Head of caudate nucleus (tissue), 42 donors: ENCODE measurements around the gene ARHGAP27.

Source experiments
- DNase-seq, 42 donors: peaks; one replicate each; pipeline versions ENCODE4 v3.0.0 to v3.0.0-alpha.2; 2020 to 2021; ENCODE audit warnings: mixed read lengths in 7 of 42
- intact Hi-C: fragments of 100-400 bp; cut with DNase I; formaldehyde crosslinking; loops from one replicate; pipeline ENCODE4 v1.15.0; 2022

ARHGAP27 gene

DNA sequence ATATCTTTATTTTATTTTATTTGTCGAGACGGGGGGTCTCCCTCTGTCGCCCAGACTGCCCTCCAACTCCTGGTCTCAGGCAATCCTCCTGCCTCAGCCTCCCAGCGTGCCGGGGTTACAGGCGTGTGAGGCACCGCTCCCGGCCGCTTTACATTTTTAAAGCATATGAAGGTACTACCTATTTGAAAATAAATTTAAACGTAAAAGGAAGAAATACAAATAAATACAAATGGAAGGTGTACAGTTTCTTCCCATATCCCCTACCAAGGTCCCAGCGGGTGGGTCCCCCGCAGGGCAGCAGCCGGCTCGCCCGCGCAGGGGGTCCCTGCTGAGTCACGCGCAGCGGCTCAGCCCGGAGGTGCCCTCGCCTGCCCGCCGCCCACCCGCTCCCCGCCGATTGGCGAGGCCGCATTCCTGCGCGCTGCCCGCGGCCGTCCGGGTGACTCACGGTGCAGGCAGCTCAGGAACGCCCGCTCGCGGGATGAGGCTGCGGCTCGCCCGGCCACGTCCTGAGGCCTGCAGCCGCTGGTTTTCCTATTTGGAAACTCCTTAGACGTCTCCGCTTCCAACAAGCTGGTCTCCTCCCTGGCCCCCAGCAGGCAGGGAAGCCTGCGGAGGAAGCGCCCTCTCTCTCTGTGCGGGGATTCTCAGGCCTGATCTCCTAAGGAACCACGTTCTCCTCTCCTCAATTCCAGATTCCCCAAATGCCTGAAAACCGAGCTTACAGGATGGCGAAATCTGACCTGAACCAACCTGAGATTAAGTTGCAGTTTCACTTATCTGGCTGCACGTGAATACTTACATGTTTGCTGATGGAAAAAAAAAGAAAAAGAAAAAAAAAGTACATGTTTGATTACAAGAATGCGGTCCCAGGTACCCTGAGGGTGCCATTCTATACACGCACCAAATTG, 61.0 kb downstream of the ARHGAP27 start:
- DNase-seq, result peak in 34 of 42 donors; percentile 13 to 71 (median 38)
- intact Hi-C loops, result no loop called here

- peak in 5 of 42 donors; percentile 2 to 33 (median 6) for DNase-seq
- intact Hi-C loops, result no loop called here
Observed at GRCh38 chr17:45370949-45371413, 61.7 kb downstream of the ARHGAP27 start.

- DNase-seq, result no peak
- intact Hi-C loops, result no loop called here
Observed at GRCh38 chr17:45369421-45369820, 63.2 kb downstream of the ARHGAP27 start.

GRCh38 chr17:45368651-45369050, 64.0 kb downstream of the ARHGAP27 start:
- DNase-seq, result no peak
- intact Hi-C loops, result no loop called here

- intact Hi-C loops, result no loop called here
- no peak for DNase-seq
Observed at GRCh38 chr17:45367216-45367615, 65.5 kb downstream of the ARHGAP27 start.

DNA sequence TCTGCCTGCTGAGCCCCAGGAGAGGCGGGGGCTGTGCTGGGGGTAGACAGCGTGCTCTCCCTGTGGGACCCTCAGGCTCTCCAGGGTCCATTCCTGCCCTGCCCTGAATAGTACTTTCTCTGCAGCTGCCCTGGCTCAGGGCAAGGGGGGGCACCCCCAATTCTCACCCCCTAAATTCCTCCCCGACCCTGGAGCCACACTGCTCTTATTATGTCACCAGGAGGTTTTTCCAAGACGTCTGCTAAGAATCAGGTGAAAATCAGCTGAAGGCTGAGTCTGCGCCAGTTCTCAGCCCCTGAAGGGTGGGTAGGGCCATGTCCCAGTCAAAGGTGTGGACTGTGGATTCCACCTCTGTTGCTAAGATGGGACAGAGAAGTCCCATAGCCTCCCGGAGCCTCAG, 66.0 kb downstream of the ARHGAP27 start:
- no peak for DNase-seq
- intact Hi-C loops, result no loop called here

GRCh38 chr17:45366049-45366448, 66.6 kb downstream of the ARHGAP27 start:
- no peak for DNase-seq
- intact Hi-C loops, result no loop called here

DNA sequence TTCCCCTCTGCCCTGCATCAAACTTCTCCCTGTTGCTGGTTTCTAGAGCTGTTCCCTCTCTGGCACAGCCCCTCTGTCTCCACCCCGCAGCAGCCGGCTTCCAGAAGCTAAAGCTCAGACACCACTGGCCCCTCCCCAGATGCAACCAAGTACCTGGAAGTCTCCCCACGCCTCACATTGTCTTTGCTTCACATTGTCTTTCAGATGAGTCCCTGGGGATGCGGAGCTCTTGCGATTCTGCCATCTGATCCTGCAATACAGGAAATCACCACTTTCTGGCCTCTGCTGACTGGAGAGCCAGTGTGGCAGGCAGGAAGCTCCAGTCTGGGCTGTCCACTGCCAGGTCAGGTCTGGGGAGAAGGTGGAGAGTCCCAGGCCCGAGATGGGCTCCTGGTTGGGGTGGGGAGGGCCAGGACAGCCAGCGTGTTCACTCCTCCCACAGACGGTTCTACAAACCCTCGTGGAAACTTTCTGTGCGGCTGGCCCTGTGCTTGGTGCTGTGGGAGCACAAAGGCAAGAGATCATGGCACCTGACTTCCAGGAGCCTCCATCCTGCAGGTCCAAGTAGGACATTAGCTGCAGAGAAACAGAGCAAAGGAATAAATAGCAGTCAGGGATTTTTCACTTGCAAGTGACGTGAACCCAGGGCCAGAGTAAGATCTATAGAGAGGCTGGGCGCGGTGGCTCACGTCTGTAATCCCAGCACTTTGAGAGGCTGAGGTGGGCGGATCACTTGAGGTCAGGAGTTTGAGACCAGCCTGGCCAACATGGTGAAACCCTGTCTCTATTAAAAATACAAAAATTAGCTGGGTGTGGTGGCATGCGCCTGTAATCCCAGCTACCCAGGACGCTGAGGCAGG, 67.9 kb downstream of the ARHGAP27 start:
- DNase-seq, result peak in 2 of 42 donors; percentile 23 to 25
- intact Hi-C loops, result no loop called here

- intact Hi-C loops, result no loop called here
- peak in 1 of 42 donors; percentile 22 for DNase-seq
Observed at GRCh38 chr17:45363498-45363897, 69.2 kb downstream of the ARHGAP27 start.

GRCh38 chr17:45361976-45362375, 70.7 kb downstream of the ARHGAP27 start:
- DNase-seq, result peak in 3 of 42 donors; percentile 11 to 37 (median 12)
- intact Hi-C loops, result no loop called here

GRCh38 chr17:45361451-45361850, 71.2 kb downstream of the ARHGAP27 start:
- peak in 1 of 42 donors; percentile 1 for DNase-seq
- intact Hi-C loops, result no loop called here

GRCh38 chr17:45357364-45357997, 75.2 kb downstream of the ARHGAP27 start:
- intact Hi-C loops, result no loop called here
- DNase-seq, result no peak

GRCh38 chr17:45355087-45355486, 77.6 kb downstream of the ARHGAP27 start:
- DNase-seq, result peak in 1 of 42 donors; percentile 16
- intact Hi-C loops, result no loop called here

- peak in 1 of 42 donors; percentile 20 for DNase-seq
- intact Hi-C loops, result no loop called here
Observed at GRCh38 chr17:45353043-45353442, 79.6 kb downstream of the ARHGAP27 start.

GRCh38 chr17:45351831-45352230, 80.8 kb downstream of the ARHGAP27 start:
- DNase-seq, result no peak
- intact Hi-C loops, result no loop called here

DNA sequence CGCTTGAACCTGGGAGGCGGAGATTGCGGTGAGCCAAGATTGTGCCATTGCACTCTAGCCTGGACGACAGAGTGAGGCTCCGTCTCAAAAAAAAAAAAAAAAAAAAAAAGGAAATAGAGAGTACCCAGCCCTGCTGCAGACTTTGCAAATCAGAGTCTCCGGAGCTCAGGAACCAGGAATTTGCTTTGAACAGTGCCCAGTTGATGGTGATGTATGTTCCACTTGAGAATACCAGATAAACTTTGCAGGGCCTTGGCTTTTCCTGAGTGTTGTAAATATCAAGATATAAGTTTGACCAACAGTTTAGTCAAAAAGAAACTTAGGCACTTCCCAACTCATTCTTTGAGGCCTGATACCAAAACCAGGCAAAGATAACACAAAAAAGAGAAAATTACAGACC, 85.2 kb downstream of the ARHGAP27 start:
- intact Hi-C loops, result no loop called here
- peak in 2 of 42 donors; percentile 2 to 5 for DNase-seq

GRCh38 chr17:45346216-45347015, 86.3 kb downstream of the ARHGAP27 start:
- intact Hi-C loops, result no loop called here
- peak in 19 of 42 donors; percentile 7 to 72 (median 25) for DNase-seq

- intact Hi-C loops, result no loop called here
- DNase-seq, result no peak
Observed at GRCh38 chr17:45345554-45346215, 87.0 kb downstream of the ARHGAP27 start.
